RWPE1 (cell line): ENCODE results near the gene DOCK7.

Experiments
- CTCF ChIA-PET: fragments of 350-600 bp; sonication (Branson Sonifier 250); formaldehyde crosslinking; extraction: SDS; loops from one replicate; lab custom pipeline; 2021; lab: Yijun Ruan, JAX
- POLR2A ChIA-PET: fragments of 400-600 bp; formaldehyde crosslinking; extraction: SDS; loops from one replicate; lab custom pipeline; 2020; ENCODE audit warnings: antibody characterized with exemption; ENCODE audit not compliant: low non-redundant PET; lab: Yijun Ruan, JAX
- DNase-seq: peaks from one replicate; pipeline ENCODE4 v3.0.0; 2012; ENCODE audit warnings: low spot score
- H3K27ac ChIP-seq: fragments of 450-650 bp; 2 replicates; pipeline ENCODE4 v1.5.1; 2017
- TF ChIP-seq, protein P1 (sequence below): fragments of 450-650 bp; conservative IDR thresholded peaks from 2 replicates; pipeline ENCODE4 v1.5.1; 2017; ENCODE audit warnings: low read depth, mild to moderate bottlenecking

The DOCK7 gene

DNA sequence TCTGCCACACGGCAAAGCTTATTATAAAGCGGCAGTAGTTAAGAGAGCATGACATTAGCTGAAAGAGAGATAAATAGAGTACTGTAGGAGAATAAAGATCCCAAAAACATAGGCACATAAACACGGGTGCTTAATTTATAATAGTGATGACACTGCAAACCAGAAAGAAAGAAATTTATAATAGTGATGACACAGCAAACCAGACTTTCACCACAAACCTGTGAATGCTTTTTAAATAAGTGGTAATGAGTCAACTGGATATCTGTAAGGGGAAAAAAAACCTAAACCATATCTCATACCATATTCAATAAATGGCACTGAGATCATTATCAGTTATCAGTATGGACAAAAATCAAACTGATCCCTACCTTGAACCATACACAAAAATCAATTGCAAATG is 225.8 kb downstream of the DOCK7 start:
- no peak overlapping the region for H3K27ac ChIP-seq
- no peak for DNase-seq
- ChIA-PET POLR2A (no interaction called here), CTCF (no interaction called here)
- TF ChIP-seq, protein P1, sequence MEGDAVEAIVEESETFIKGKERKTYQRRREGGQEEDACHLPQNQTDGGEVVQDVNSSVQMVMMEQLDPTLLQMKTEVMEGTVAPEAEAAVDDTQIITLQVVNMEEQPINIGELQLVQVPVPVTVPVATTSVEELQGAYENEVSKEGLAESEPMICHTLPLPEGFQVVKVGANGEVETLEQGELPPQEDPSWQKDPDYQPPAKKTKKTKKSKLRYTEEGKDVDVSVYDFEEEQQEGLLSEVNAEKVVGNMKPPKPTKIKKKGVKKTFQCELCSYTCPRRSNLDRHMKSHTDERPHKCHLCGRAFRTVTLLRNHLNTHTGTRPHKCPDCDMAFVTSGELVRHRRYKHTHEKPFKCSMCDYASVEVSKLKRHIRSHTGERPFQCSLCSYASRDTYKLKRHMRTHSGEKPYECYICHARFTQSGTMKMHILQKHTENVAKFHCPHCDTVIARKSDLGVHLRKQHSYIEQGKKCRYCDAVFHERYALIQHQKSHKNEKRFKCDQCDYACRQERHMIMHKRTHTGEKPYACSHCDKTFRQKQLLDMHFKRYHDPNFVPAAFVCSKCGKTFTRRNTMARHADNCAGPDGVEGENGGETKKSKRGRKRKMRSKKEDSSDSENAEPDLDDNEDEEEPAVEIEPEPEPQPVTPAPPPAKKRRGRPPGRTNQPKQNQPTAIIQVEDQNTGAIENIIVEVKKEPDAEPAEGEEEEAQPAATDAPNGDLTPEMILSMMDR = no peak

GRCh38 chr1:62457955-62458354 is 230.2 kb downstream of the DOCK7 start:
- ChIA-PET CTCF (no interaction called here), POLR2A (interaction anchor here (0.7 kb wide), 2 partner anchors 15 to 36 kb away, joined by 3 to 4 read pairs; no protein-coding TSS in a partner anchor)
- TF ChIP-seq, protein P1 = no peak
- no peak for DNase-seq
- H3K27ac ChIP-seq = no peak overlapping the region

DNA sequence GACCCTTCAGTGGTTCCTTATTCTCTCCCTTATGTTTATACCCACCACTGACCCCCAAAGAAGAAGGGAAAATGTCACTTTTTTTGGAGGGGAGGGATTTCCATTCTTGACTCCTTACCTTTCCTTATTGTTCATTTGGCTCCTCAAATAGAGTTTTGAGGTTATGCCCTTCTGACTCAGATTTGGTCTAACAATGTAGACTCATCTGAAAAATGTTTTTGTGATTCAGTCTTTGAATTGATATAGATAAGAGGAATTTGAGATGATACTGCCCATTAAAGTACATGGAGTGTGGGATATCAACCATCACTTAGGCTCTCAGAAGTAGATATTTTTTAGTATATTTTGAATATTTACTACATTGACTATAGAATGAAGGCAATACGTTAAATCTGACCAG is 235.2 kb downstream of the DOCK7 start:
- TF ChIP-seq, protein P1 = no peak
- DNase-seq = no peak
- H3K27ac ChIP-seq = no peak overlapping the region
- CTCF ChIA-PET = interaction anchor here (0.6 to 0.7 kb wide), 2 partner anchors 20 to 206 kb away, joined by 3 read pairs; no protein-coding TSS in a partner anchor
- POLR2A ChIA-PET = no interaction called here

- POLR2A ChIA-PET = no interaction called here
- CTCF ChIA-PET = interaction anchor here (0.6 kb wide), 1 partner anchor 22 kb away, joined by 3 read pairs; no protein-coding TSS in a partner anchor
- H3K27ac ChIP-seq = no peak overlapping the region
- DNase-seq = no peak
- TF ChIP-seq, protein P1 = no peak
Measured at GRCh38 chr1:62450301-62450700, 237.9 kb downstream of the DOCK7 start.

DNA sequence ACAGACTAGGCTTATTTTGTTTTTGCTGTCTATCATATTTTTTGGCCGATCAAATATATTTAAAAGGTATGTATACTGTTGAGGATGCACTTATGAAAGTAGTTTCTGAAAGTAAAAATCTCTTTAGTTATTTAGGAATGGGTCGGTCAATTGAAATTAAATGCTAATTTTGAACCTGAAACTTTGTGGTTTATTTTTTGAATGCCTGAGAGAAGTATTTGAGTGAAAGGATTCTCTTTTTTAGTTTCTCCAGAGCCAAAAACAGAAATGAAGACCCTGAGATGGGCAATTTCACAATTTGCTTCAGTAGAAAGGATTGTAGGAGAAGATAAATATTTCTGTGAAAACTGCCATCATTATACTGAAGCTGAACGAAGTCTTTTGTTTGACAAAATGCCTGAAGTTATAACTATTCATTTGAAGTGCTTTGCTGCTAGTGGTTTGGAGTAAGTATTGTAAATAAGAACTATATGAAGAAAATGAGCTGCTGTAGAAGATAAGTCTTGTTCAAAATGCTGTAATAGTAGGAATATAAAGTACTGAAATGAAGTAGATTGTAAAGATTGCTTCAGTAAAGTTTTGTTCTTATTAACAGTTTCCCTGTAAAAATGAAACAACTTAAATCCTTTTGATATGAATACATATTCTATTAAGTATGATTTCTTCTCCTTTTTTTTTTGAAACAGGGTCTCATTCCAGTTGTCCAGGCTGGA is 239.8 kb downstream of the DOCK7 start:
- ChIA-PET CTCF (interaction anchor here (0.7 kb wide), 1 partner anchor 273 kb away, joined by 4 read pairs; no protein-coding TSS in a partner anchor), POLR2A (no interaction called here)
- TF ChIP-seq, protein P1 = no peak
- DNase-seq = no peak
- no peak overlapping the region for H3K27ac ChIP-seq

- POLR2A ChIA-PET = no interaction called here
- CTCF ChIA-PET = no interaction called here
- DNase-seq = no peak
- no peak overlapping the region for H3K27ac ChIP-seq
- TF ChIP-seq, protein P1 = no peak
Measured at GRCh38 chr1:62444701-62445100, 243.5 kb downstream of the DOCK7 start.
